Esophagus muscularis mucosa (tissue), 3 donors: ENCODE measurements around the gene BTBD19.
A peak's percentile ranks its signal among the peaks of the same experiment; 100 is the strongest.

Experiments used
- POLR2AphosphoS5 ChIP-seq, 2 donors: sonication (generic); formaldehyde crosslinking; IDR thresholded peaks; one replicate each; pipeline ENCODE4 v1.6.1; 2017; ENCODE audit warnings: antibody characterized with exemption in 2 of 2
- TF ChIP-seq, protein P1 (sequence below), 3 experiments: fragments of 200-600 bp in 2 of 3; fragments of 450-650 bp in 1 of 3; sonication (generic) in 2 of 3; IDR thresholded peaks; one replicate each; pipeline ENCODE4 v1.5.1; 2017 to 2019; ENCODE audit warnings: antibody characterized with exemption in 3 of 3, mild to moderate bottlenecking in 2 of 3, moderate library complexity in 1 of 3

DNA sequence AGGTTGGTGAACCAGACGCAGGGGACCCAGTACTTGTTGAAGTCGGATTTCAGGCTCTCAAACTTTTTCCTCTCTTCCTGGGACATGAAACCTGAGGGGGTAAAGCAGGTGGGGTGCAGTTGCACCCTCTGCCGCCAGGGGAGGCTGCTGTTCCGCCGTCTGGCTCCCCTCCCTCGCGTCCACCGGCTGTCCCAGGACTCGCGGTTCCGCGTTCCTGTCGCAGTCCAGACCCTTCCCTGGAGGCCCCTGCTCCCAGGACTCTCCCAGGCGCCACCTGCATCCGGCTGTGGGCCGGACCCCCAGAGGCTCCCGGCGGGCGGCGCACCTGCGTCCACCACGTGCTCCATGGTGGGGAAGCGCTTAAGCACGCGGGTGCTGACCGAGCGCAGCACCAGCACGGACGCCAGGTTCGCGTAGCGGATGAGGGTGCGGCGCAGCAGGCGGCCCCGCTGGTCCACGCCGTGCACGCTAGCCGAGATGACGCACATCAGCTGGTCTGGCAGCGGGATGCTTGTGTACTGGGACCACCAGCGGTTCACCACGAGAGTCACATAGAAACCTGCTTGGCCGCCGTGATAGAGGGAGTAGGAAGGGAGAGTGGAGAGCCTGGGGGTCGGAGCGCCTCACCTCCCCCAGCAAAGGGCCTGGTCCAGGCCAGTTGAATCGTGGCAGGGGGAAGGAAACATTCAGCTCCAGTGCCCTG is 22.0 kb upstream of the BTBD19 start:
- TF ChIP-seq, protein P1, sequence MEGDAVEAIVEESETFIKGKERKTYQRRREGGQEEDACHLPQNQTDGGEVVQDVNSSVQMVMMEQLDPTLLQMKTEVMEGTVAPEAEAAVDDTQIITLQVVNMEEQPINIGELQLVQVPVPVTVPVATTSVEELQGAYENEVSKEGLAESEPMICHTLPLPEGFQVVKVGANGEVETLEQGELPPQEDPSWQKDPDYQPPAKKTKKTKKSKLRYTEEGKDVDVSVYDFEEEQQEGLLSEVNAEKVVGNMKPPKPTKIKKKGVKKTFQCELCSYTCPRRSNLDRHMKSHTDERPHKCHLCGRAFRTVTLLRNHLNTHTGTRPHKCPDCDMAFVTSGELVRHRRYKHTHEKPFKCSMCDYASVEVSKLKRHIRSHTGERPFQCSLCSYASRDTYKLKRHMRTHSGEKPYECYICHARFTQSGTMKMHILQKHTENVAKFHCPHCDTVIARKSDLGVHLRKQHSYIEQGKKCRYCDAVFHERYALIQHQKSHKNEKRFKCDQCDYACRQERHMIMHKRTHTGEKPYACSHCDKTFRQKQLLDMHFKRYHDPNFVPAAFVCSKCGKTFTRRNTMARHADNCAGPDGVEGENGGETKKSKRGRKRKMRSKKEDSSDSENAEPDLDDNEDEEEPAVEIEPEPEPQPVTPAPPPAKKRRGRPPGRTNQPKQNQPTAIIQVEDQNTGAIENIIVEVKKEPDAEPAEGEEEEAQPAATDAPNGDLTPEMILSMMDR (IDR thresholded peaks at IDR 0.05), result peak; percentile 97 to 100 (median 99)
- peak in 1 of 2 donors; percentile 69 for TF ChIP-seq POLR2AphosphoS5 (IDR thresholded peaks at IDR 0.05)
